ENCODE results near the gene USP12.

USP12 gene

GRCh38 chr13:27040826-27041108 lies 130.8 kb downstream of the USP12 start:
- H3K4me3 ChIP-seq (ENCODE audit: low read length): no peak overlapping the region
- TF ChIP-seq ZNF274 (IDR thresholded peaks at IDR 0.05; ENCODE audit: low read depth, low read length): no peak

- TF ChIP-seq ZNF274 (IDR thresholded peaks at IDR 0.05; ENCODE audit: low read depth, low read length): no peak
- H3K4me3 ChIP-seq (ENCODE audit: low read length): no peak overlapping the region
These were observed 132.4 kb downstream of the USP12 start for GRCh38 chr13:27039171-27039701.

GRCh38 chr13:27038323-27038722 lies 133.3 kb downstream of the USP12 start:
- H3K4me3 ChIP-seq (ENCODE audit: low read length): no peak overlapping the region
- TF ChIP-seq ZNF274 (IDR thresholded peaks at IDR 0.05; ENCODE audit: low read depth, low read length): no peak

GRCh38 chr13:27037571-27037970 lies 134.0 kb downstream of the USP12 start:
- TF ChIP-seq ZNF274 (IDR thresholded peaks at IDR 0.05; ENCODE audit: low read depth, low read length): no peak
- H3K4me3 ChIP-seq (ENCODE audit: low read length): no peak overlapping the region

GRCh38 chr13:27037171-27037570 lies 134.4 kb downstream of the USP12 start:
- H3K4me3 ChIP-seq (ENCODE audit: low read length): no peak overlapping the region
- TF ChIP-seq ZNF274 (IDR thresholded peaks at IDR 0.05; ENCODE audit: low read depth, low read length): no peak

- TF ChIP-seq ZNF274 (IDR thresholded peaks at IDR 0.05; ENCODE audit: low read depth, low read length): no peak
- no peak overlapping the region for H3K4me3 ChIP-seq (ENCODE audit: low read length)
These were observed 135.2 kb downstream of the USP12 start for GRCh38 chr13:27036236-27036981.

- no peak overlapping the region for H3K4me3 ChIP-seq (ENCODE audit: low read length)
- no peak for TF ChIP-seq ZNF274 (IDR thresholded peaks at IDR 0.05; ENCODE audit: low read depth, low read length)
These were observed 135.7 kb downstream of the USP12 start for GRCh38 chr13:27035892-27036235.

GRCh38 chr13:27034678-27035111 lies 136.9 kb downstream of the USP12 start:
- no peak overlapping the region; the same call in 1 of the 2 replicates for H3K4me3 ChIP-seq (ENCODE audit: low read length)
- no peak for TF ChIP-seq ZNF274 (IDR thresholded peaks at IDR 0.05; ENCODE audit: low read depth, low read length)

GRCh38 chr13:27028683-27029480 lies 142.7 kb downstream of the USP12 start:
- no peak overlapping the region for H3K4me3 ChIP-seq (ENCODE audit: low read length)
- TF ChIP-seq ZNF274 (IDR thresholded peaks at IDR 0.05; ENCODE audit: low read depth, low read length): no peak

- TF ChIP-seq ZNF274 (IDR thresholded peaks at IDR 0.05; ENCODE audit: low read depth, low read length): no peak
- no peak overlapping the region for H3K4me3 ChIP-seq (ENCODE audit: low read length)
These were observed 144.4 kb downstream of the USP12 start for GRCh38 chr13:27027086-27027667.

- H3K4me3 ChIP-seq (ENCODE audit: low read length): no peak overlapping the region
- no peak for TF ChIP-seq ZNF274 (IDR thresholded peaks at IDR 0.05; ENCODE audit: low read depth, low read length)
These were observed 145.2 kb downstream of the USP12 start for GRCh38 chr13:27026396-27026795.

GRCh38 chr13:27024776-27025492 lies 146.7 kb downstream of the USP12 start:
- TF ChIP-seq ZNF274 (IDR thresholded peaks at IDR 0.05; ENCODE audit: low read depth, low read length): no peak

GRCh38 chr13:27024074-27024461 lies 147.5 kb downstream of the USP12 start:
- no peak for TF ChIP-seq ZNF274 (IDR thresholded peaks at IDR 0.05; ENCODE audit: low read depth, low read length)
- H3K4me3 ChIP-seq (ENCODE audit: low read length): no peak overlapping the region

More at GRCh38 chr13:27024776-27025492, 146.7 kb downstream of the USP12 start:
- H3K4me3 ChIP-seq (ENCODE audit: low read length): no peak overlapping the region

GRCh38 chr13:27023385-27024073 lies 148.1 kb downstream of the USP12 start:
- no peak overlapping the region for H3K4me3 ChIP-seq (ENCODE audit: low read length)
- no peak for TF ChIP-seq ZNF274 (IDR thresholded peaks at IDR 0.05; ENCODE audit: low read depth, low read length)
